Measurements from ENCODE around the gene MTHFD1L. TPM values are rescaled to one million over a fixed set of nuclear protein-coding genes. Genes with fewer than 3 reads are reported as not detected.

The MTHFD1L gene
- total RNA-seq, 1 donor from 2014 or later = 32.5 TPM

DNA sequence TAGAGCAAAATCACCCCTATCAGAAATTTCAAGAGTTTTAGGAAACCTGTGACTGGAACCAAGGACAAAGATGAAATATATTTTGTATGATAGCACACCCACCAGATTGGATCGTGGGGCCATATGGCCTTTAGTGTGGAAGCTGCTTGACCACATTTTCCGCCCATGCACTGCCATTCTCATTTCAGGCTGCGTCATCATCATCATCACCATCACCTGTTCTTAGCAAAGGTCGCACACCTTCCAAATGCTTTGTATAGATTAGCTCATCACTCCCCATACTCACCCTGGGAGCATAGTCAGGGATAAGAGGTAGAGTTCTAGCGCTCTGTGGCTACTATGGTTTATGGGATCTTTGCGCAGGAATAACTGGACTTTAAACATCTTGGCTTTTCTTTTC is 185.7 kb downstream of the MTHFD1L start:
- no peaks in the 10 kb centered on the region for H3F3A ChIP-seq (ENCODE audit: low read depth)
- no peaks in the 10 kb centered on the region for H3K27me3 ChIP-seq
- H3K4me3 Mint-ChIP-seq = no peak overlapping the region
- no peak overlapping the region for H3K4me2 ChIP-seq
- TF ChIP-seq, protein P1, sequence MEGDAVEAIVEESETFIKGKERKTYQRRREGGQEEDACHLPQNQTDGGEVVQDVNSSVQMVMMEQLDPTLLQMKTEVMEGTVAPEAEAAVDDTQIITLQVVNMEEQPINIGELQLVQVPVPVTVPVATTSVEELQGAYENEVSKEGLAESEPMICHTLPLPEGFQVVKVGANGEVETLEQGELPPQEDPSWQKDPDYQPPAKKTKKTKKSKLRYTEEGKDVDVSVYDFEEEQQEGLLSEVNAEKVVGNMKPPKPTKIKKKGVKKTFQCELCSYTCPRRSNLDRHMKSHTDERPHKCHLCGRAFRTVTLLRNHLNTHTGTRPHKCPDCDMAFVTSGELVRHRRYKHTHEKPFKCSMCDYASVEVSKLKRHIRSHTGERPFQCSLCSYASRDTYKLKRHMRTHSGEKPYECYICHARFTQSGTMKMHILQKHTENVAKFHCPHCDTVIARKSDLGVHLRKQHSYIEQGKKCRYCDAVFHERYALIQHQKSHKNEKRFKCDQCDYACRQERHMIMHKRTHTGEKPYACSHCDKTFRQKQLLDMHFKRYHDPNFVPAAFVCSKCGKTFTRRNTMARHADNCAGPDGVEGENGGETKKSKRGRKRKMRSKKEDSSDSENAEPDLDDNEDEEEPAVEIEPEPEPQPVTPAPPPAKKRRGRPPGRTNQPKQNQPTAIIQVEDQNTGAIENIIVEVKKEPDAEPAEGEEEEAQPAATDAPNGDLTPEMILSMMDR (IDR thresholded peaks at IDR 0.05) = no peak
- TF ChIP-seq EZH2phosphoT487 (IDR thresholded peaks at IDR 0.05) = no peak
- TF ChIP-seq EZH2 (IDR thresholded peaks at IDR 0.05) = no peak
- no peaks in the 10 kb centered on the region for H3K9me3 ChIP-seq (ENCODE audit: low read depth)
- H3K36me3 Mint-ChIP-seq = peaks cover 34% of the 10 kb centered on the region
- peaks cover 19% of the 10 kb centered on the region for H3K4me1 Mint-ChIP-seq
- H3K9me3 Mint-ChIP-seq = peaks cover 12% of the 10 kb centered on the region
- H3K27me3 Mint-ChIP-seq (ENCODE audit: insufficient read depth, low read depth) = peaks cover 9% of the 10 kb centered on the region
- no peak overlapping the region for H3K4me3 ChIP-seq
- no peak overlapping the region for H3K9ac ChIP-seq
- no peak overlapping the region for H2AFZ ChIP-seq (replicated peaks)
- H3K27ac ChIP-seq = no peak overlapping the region
- no peaks in the 10 kb centered on the region for H4K20me1 ChIP-seq (ENCODE audit: low read depth)
- no peaks in the 10 kb centered on the region for H3K79me2 ChIP-seq (ENCODE audit: low read depth)
- H3K36me3 ChIP-seq = no peaks in the 10 kb centered on the region
- H3K27ac Mint-ChIP-seq = no peak overlapping the region
- H3K4me1 ChIP-seq = no peaks in the 10 kb centered on the region
- no peak for DNase-seq (ENCODE audit: low spot score)

DNA sequence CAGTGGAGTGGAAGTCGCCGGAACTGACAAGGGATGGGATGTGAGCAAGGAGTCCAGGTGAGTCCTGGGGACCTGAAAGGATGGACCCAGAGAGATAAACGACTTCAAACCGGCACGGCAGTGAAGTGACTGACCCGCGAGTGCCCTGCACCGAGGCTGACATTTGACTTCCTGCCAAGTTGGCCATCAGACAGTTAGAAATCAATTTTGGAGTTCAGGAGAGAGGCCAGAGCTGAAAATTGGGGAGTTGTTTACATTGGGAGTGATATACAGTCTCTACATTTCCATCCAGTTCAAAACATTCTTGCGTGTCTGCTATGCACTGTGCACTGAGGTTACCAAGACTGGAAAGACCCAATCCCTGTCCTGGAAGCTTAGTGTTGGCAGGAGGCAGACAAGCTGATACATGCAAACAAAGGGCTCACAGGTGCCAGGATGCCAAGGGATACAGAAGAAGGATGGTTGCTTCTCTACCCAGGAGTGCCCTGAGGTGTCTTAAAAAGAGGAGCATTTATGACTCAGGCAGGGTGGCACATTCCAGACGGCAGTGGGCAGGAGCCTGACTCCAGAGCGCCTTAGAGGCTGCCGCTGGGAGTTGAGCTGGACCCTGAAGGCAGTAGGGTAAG is 186.6 kb downstream of the MTHFD1L start:
- Mint-ChIP-seq H3K4me1 (peaks cover 15% of the 10 kb centered on the region), H3K36me3 (peaks cover 33% of the 10 kb centered on the region), H3K27me3 (ENCODE audit: insufficient read depth, low read depth) (peaks cover 9% of the 10 kb centered on the region), H3K4me3 (no peak overlapping the region), H3K27ac (no peak overlapping the region), H3K9me3 (peaks cover 12% of the 10 kb centered on the region)
- Histone ChIP-seq H3K4me2 (no peak overlapping the region), H3K27ac (no peak overlapping the region), H2AFZ (replicated peaks) (no peak overlapping the region), H3K9ac (no peak overlapping the region), H3K9me3 (ENCODE audit: low read depth) (no peaks in the 10 kb centered on the region), H3K4me1 (no peaks in the 10 kb centered on the region), H3K79me2 (ENCODE audit: low read depth) (no peaks in the 10 kb centered on the region), H3F3A (ENCODE audit: low read depth) (no peaks in the 10 kb centered on the region), H4K20me1 (ENCODE audit: low read depth) (no peaks in the 10 kb centered on the region), H3K36me3 (no peaks in the 10 kb centered on the region), H3K27me3 (no peaks in the 10 kb centered on the region), H3K4me3 (no peak overlapping the region)
- TF ChIP-seq EZH2phosphoT487 (IDR thresholded peaks at IDR 0.05) = no peak
- TF ChIP-seq, protein P1 (IDR thresholded peaks at IDR 0.05) = no peak
- no peak for TF ChIP-seq EZH2 (IDR thresholded peaks at IDR 0.05)
- no peak for DNase-seq (ENCODE audit: low spot score)

DNA sequence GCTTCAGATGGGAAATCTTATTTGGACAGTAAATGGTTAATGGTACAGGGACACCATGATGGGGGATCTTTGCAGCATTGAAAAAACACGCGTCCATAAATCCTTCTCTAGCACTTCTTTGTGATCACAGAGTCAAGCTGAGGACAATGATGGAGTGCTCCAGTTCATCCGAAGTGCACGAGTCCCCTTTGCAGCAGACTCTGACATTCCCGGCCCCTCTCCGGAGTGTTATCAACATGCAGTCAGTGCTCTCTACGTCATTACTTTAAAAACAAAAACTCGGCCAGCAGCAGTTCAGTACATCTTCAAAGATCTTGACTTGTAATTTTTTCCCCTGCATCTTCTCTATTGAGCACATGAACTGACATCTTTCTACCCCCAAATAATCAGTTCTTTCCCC is 188.8 kb downstream of the MTHFD1L start:
- H3K4me3 ChIP-seq = no peak overlapping the region
- H3K27ac Mint-ChIP-seq = no peak overlapping the region
- no peak overlapping the region for H2AFZ ChIP-seq (replicated peaks)
- no peak overlapping the region for H3K27ac ChIP-seq
- no peaks in the 10 kb centered on the region for H4K20me1 ChIP-seq (ENCODE audit: low read depth)
- TF ChIP-seq EZH2 (IDR thresholded peaks at IDR 0.05) (no peak), EZH2phosphoT487 (IDR thresholded peaks at IDR 0.05) (no peak)
- TF ChIP-seq, protein P1 (IDR thresholded peaks at IDR 0.05) = no peak
- peaks cover 18% of the 10 kb centered on the region for H3K36me3 Mint-ChIP-seq
- no peaks in the 10 kb centered on the region for H3K9me3 Mint-ChIP-seq
- H3K36me3 ChIP-seq = no peaks in the 10 kb centered on the region
- H3K4me3 Mint-ChIP-seq = no peak overlapping the region
- peaks cover 7% of the 10 kb centered on the region for H3K4me1 ChIP-seq
- H3K4me1 Mint-ChIP-seq = peaks cover 19% of the 10 kb centered on the region
- H3K27me3 ChIP-seq = no peaks in the 10 kb centered on the region
- no peak overlapping the region for H3K9ac ChIP-seq
- H3K79me2 ChIP-seq (ENCODE audit: low read depth) = no peaks in the 10 kb centered on the region
- H3K27me3 Mint-ChIP-seq (ENCODE audit: insufficient read depth, low read depth) = peaks cover 15% of the 10 kb centered on the region
- no peaks in the 10 kb centered on the region for H3K9me3 ChIP-seq (ENCODE audit: low read depth)
- peak; percentile 23 for DNase-seq (ENCODE audit: low spot score)
- no peak overlapping the region for H3K4me2 ChIP-seq
- no peaks in the 10 kb centered on the region for H3F3A ChIP-seq (ENCODE audit: low read depth)
